Stomach (tissue), 4 donors: ENCODE measurements around the gene YWHAG.
A peak's percentile ranks its signal among the peaks of the same experiment; 100 is the strongest.

Source experiments
- CTCF ChIP-seq, 7 experiments: fragments of 450-650 bp in 4 of 7; fragments of 200-600 bp in 3 of 7; sonication (generic) in 3 of 7; IDR thresholded peaks; one replicate each; pipeline ENCODE4 v1.5.1; 2016 to 2019; ENCODE audit warnings: antibody characterized with exemption in 7 of 7, control low read depth in 2 of 7, mild to moderate bottlenecking in 1 of 7
- EP300 ChIP-seq: sonication (generic); formaldehyde crosslinking; IDR thresholded peaks from one replicate; pipeline ENCODE4 v1.6.1; 2017; ENCODE audit warnings: antibody characterized with exemption
- POLR2A ChIP-seq, 4 donors: fragments of 450-650 bp; IDR thresholded peaks; one replicate each; pipeline ENCODE4 v1.6.1; 2016; ENCODE audit warnings: antibody characterized with exemption in 4 of 4, control low read depth in 2 of 4, mild to moderate bottlenecking in 1 of 4, moderate library complexity in 1 of 4
- POLR2AphosphoS5 ChIP-seq, 3 donors: sonication (generic); formaldehyde crosslinking; IDR thresholded peaks; one replicate each; pipeline ENCODE4 v1.6.1; 2016; ENCODE audit warnings: antibody characterized with exemption in 3 of 3

- TF ChIP-seq CTCF (IDR thresholded peaks at IDR 0.05) = no peak
- TF ChIP-seq POLR2A (IDR thresholded peaks at IDR 0.05) = no peak
- no peak for TF ChIP-seq EP300
- TF ChIP-seq POLR2AphosphoS5 (IDR thresholded peaks at IDR 0.05) = peak; percentile 42 to 74 (median 59)
Measured at GRCh38 chr7:76303202-76304147, 55.3 kb downstream of the YWHAG start.
